Keratinocyte (primary cell): ENCODE measurements around the gene GALNT13. TPM values are rescaled to one million over a fixed set of nuclear protein-coding genes. Genes with fewer than 3 reads are reported as not detected.

Experiments
- DNase-seq: peaks from one replicate; pipeline ENCODE4 v3.0.0-alpha.2; 2011; ENCODE audit warnings: low read depth, missing footprints, low spot score
- FAIRE-seq: peaks from 2 replicates; lab custom pipeline; 2011; peaks lifted over from hg19 to GRCh38; lab: Jason Lieb, UNC
- H2AFZ ChIP-seq: 2 replicates; pipeline ENCODE4 v1.6.0; 2012; ENCODE audit warnings: low read length, control low read depth, inconsistent platforms; ENCODE audit not compliant: control insufficient read depth
- H3K27ac ChIP-seq: 2 replicates; pipeline ENCODE4 v1.5.1; 2011; ENCODE audit warnings: low read length; ENCODE audit not compliant: control insufficient read depth, insufficient read depth
- H3K27me3 ChIP-seq: 3 replicates; pipeline ENCODE4 v1.6.0; 2011; ENCODE audit warnings: low read length; ENCODE audit not compliant: control insufficient read depth, insufficient read depth; ENCODE audit errors: extremely low read depth
- H3K36me3 ChIP-seq, 2 experiments: 2 replicates in 1 of 2; 3 replicates in 1 of 2; pipeline ENCODE4 v1.5.1; 2011; ENCODE audit warnings: low read length in 2 of 2, mild to moderate bottlenecking in 1 of 2; ENCODE audit not compliant: control insufficient read depth in 2 of 2, insufficient read depth in 2 of 2; ENCODE audit errors: extremely low read depth in 1 of 2
- H3K4me1 ChIP-seq: 3 replicates; pipeline ENCODE4 v1.5.1; 2011; ENCODE audit warnings: low read length; ENCODE audit not compliant: control insufficient read depth, insufficient read depth; ENCODE audit errors: extremely low read depth
- H3K4me2 ChIP-seq: 3 replicates; pipeline ENCODE4 v1.6.0; 2011; ENCODE audit warnings: low read depth, low read length; ENCODE audit not compliant: control insufficient read depth, insufficient read depth; ENCODE audit errors: extremely low read depth
- H3K4me3 ChIP-seq, 3 experiments: fragments of 200-600 bp in 1 of 3; sonication (generic) in 1 of 3; 2 replicates in 2 of 3; 3 replicates in 1 of 3; pipeline ENCODE4 v1.5.1; 2011 to 2016; ENCODE audit warnings: low read length in 3 of 3, mild to moderate bottlenecking in 3 of 3, control low read depth in 2 of 3, inconsistent platforms in 1 of 3, low read depth in 1 of 3, mixed read lengths in 1 of 3, mixed run types in 1 of 3, moderate library complexity in 1 of 3; ENCODE audit not compliant: control insufficient read depth in 2 of 3, insufficient read depth in 2 of 3; ENCODE audit errors: extremely low read depth in 1 of 3
- H3K79me2 ChIP-seq: 2 replicates; pipeline ENCODE4 v1.6.0; 2012; ENCODE audit warnings: low read length; ENCODE audit not compliant: control insufficient read depth, insufficient read depth
- H3K9ac ChIP-seq: 3 replicates; pipeline ENCODE4 v1.6.0; 2011; ENCODE audit warnings: low read length; ENCODE audit not compliant: control insufficient read depth, insufficient read depth; ENCODE audit errors: extremely low read depth
- H3K9me1 ChIP-seq: 3 replicates; pipeline ENCODE4 v1.6.0; 2011; ENCODE audit warnings: low read length; ENCODE audit not compliant: control insufficient read depth, insufficient read depth; ENCODE audit errors: extremely low read depth
- H3K9me3 ChIP-seq: 2 replicates; pipeline ENCODE4 v1.5.1; 2012; ENCODE audit warnings: low read depth, low read length; ENCODE audit not compliant: control insufficient read depth
- H4K20me1 ChIP-seq: 3 replicates; pipeline ENCODE4 v1.6.0; 2011; ENCODE audit warnings: low read length; ENCODE audit not compliant: control insufficient read depth, insufficient read depth; ENCODE audit errors: extremely low read depth
- CTCF ChIP-seq, 3 experiments: IDR thresholded peaks in 1 of 3; conservative IDR thresholded peaks in 1 of 3; optimal IDR thresholded peaks in 1 of 3; 2 replicates in 2 of 3; 3 replicates in 1 of 3; pipeline versions ENCODE3 to v1.5.1; 2011; ENCODE audit warnings: low read length in 3 of 3, mild to moderate bottlenecking in 3 of 3, moderate library complexity in 2 of 3, control low read depth in 1 of 3, inconsistent platforms in 1 of 3; ENCODE audit not compliant: insufficient read depth in 2 of 3; ENCODE audit errors: extremely low read depth in 1 of 3
- EZH2 ChIP-seq: IDR thresholded peaks from one replicate; pipeline ENCODE4 v1.6.1; 2012; ENCODE audit warnings: inconsistent platforms, mild to moderate bottlenecking, low read length, moderate library complexity
- dilution Hi-C: fragments of 300-500 bp; cut with MboI; formaldehyde crosslinking; loops from one replicate; pipeline ENCODE4 v1.7.0; 2020; ENCODE audit warnings: low sequenced_read_pairs; ENCODE audit not compliant: extremely low pct_ligation_motif_present
- polyA plus RNA-seq, 5 experiments: library from polyadenylated mRNA; depleted of rRNA in 3 of 5; stranded (reverse) in 3 of 5; stranded (forward) in 1 of 5; unstranded in 1 of 5; fragments of >200 nt; gene quantifications; 1 replicate in 1 of 5; 2 replicates in 3 of 5; 3 replicates in 1 of 5; pipeline versions ENCODE4 v1.2.1 to v1.2.3, GENCODE V29; 2011 to 2012; ENCODE audit warnings: missing spikeins in 2 of 5, low read depth in 1 of 5, low replicate concordance in 1 of 5

Gene GALNT13
- polyA plus RNA-seq, 1 donor (not counting 4 experiments of a cell fraction or from before 2014, with no cell fraction given), result not detected

- H4K20me1 ChIP-seq, result no peaks in the 10 kb centered on the region
- TF ChIP-seq EZH2 (no peak), CTCF (optimal IDR thresholded peaks at IDR 0.05 in 1 of 3, IDR thresholded peaks at IDR 0.05 in 1 of 3, conservative IDR thresholded peaks at IDR 0.05 in 1 of 3; ENCODE audit: extremely low read depth in 1 of 3, insufficient read depth in 2 of 3, low read length in 3 of 3) (no peak)
- H2AFZ ChIP-seq, result no peak overlapping the region
- FAIRE-seq, result no peak
- H3K9ac ChIP-seq, result no peak overlapping the region
- dilution Hi-C loops, result no loop called here
- H3K4me1 ChIP-seq, result no peaks in the 10 kb centered on the region
- H3K27ac ChIP-seq, result no peak overlapping the region
- no peak for DNase-seq
- H3K9me3 ChIP-seq, result no peaks in the 10 kb centered on the region
- H3K4me3 ChIP-seq, result no peak overlapping the region
- H3K27me3 ChIP-seq, result no peaks in the 10 kb centered on the region
- no peaks in the 10 kb centered on the region for H3K36me3 ChIP-seq
- H3K4me2 ChIP-seq, result no peak overlapping the region
- no peaks in the 10 kb centered on the region for H3K9me1 ChIP-seq
- no peaks in the 10 kb centered on the region for H3K79me2 ChIP-seq
Measured at GRCh38 chr2:154240316-154240715, 368.6 kb downstream of the GALNT13 start.

GRCh38 chr2:154240921-154241379 lies 369.2 kb downstream of the GALNT13 start:
- no peak overlapping the region for H3K9ac ChIP-seq
- DNase-seq (no peak), FAIRE-seq (no peak)
- no peak overlapping the region for H2AFZ ChIP-seq
- TF ChIP-seq CTCF (optimal IDR thresholded peaks at IDR 0.05 in 1 of 3, IDR thresholded peaks at IDR 0.05 in 1 of 3, conservative IDR thresholded peaks at IDR 0.05 in 1 of 3; ENCODE audit: extremely low read depth in 1 of 3, insufficient read depth in 2 of 3, low read length in 3 of 3), result no peak
- no peak for TF ChIP-seq EZH2
- no peaks in the 10 kb centered on the region for H3K27me3 ChIP-seq
- H3K4me3 ChIP-seq, result no peak overlapping the region
- dilution Hi-C loops, result no loop called here
- H3K79me2 ChIP-seq, result no peaks in the 10 kb centered on the region
- H3K36me3 ChIP-seq, result no peaks in the 10 kb centered on the region
- H3K9me1 ChIP-seq, result no peaks in the 10 kb centered on the region
- no peaks in the 10 kb centered on the region for H4K20me1 ChIP-seq
- no peaks in the 10 kb centered on the region for H3K4me1 ChIP-seq
- H3K27ac ChIP-seq, result no peak overlapping the region
- no peak overlapping the region for H3K4me2 ChIP-seq
- no peaks in the 10 kb centered on the region for H3K9me3 ChIP-seq
